Measurements from ENCODE around the gene ERGIC1.

ERGIC1 gene

GRCh38 chr5:172854971-172855370 lies 20.9 kb downstream of the ERGIC1 start:
- Histone ChIP-seq H3K4me3 (ENCODE audit: low read depth, low read length) (no peak overlapping the region), H3K27ac (peak overlapping the region; percentile 60), H3K27me3 (replicated peaks) (no peaks in the 10 kb centered on the region), H3K36me3 (replicated peaks) (peaks cover 9% of the 10 kb centered on the region)
- in situ Hi-C loops (cut with HindIII; ENCODE audit: low pct_ligation_motif_present, low sequenced_read_pairs): no loop called here
- no peak for DNase-seq
- TF ChIP-seq CTCF (IDR thresholded peaks at IDR 0.05; ENCODE audit: low read depth, low read length, missing control alignments): no peak

- peaks cover 9% of the 10 kb centered on the region for H3K36me3 ChIP-seq (replicated peaks)
- TF ChIP-seq CTCF (IDR thresholded peaks at IDR 0.05; ENCODE audit: low read depth, low read length, missing control alignments): no peak
- H3K27ac ChIP-seq: no peak overlapping the region
- DNase-seq: no peak
- H3K4me3 ChIP-seq (ENCODE audit: low read depth, low read length): no peak overlapping the region
- in situ Hi-C loops (cut with HindIII; ENCODE audit: low pct_ligation_motif_present, low sequenced_read_pairs): no loop called here
- H3K27me3 ChIP-seq (replicated peaks): no peaks in the 10 kb centered on the region
Measured at GRCh38 chr5:172855597-172856292, 21.7 kb downstream of the ERGIC1 start.

- no peak for DNase-seq
- in situ Hi-C loops (cut with HindIII; ENCODE audit: low pct_ligation_motif_present, low sequenced_read_pairs): no loop called here
- Histone ChIP-seq H3K36me3 (replicated peaks) (peaks cover 9% of the 10 kb centered on the region), H3K27ac (no peak overlapping the region), H3K4me3 (ENCODE audit: low read depth, low read length) (no peak overlapping the region), H3K27me3 (replicated peaks) (no peaks in the 10 kb centered on the region)
- no peak for TF ChIP-seq CTCF (IDR thresholded peaks at IDR 0.05; ENCODE audit: low read depth, low read length, missing control alignments)
Measured at GRCh38 chr5:172856336-172856735, 22.3 kb downstream of the ERGIC1 start.

- Histone ChIP-seq H3K27me3 (replicated peaks) (no peaks in the 10 kb centered on the region), H3K27ac (peak overlapping the region; percentile 86), H3K4me3 (ENCODE audit: low read depth, low read length) (no peak overlapping the region), H3K36me3 (replicated peaks) (peaks cover 9% of the 10 kb centered on the region)
- no peak for TF ChIP-seq CTCF (IDR thresholded peaks at IDR 0.05; ENCODE audit: low read depth, low read length, missing control alignments)
- in situ Hi-C loops (cut with HindIII; ENCODE audit: low pct_ligation_motif_present, low sequenced_read_pairs): no loop called here
- DNase-seq: no peak
Measured at GRCh38 chr5:172857982-172858381, 23.9 kb downstream of the ERGIC1 start.

- no peak for TF ChIP-seq CTCF (IDR thresholded peaks at IDR 0.05; ENCODE audit: low read depth, low read length, missing control alignments)
- peak overlapping the region; percentile 86 for H3K27ac ChIP-seq
- in situ Hi-C loops (cut with HindIII; ENCODE audit: low pct_ligation_motif_present, low sequenced_read_pairs): no loop called here
- H3K36me3 ChIP-seq (replicated peaks): peaks cover 6% of the 10 kb centered on the region
- no peaks in the 10 kb centered on the region for H3K27me3 ChIP-seq (replicated peaks)
- no peak for DNase-seq
- H3K4me3 ChIP-seq (ENCODE audit: low read depth, low read length): no peak overlapping the region
Measured at GRCh38 chr5:172858511-172858989, 24.5 kb downstream of the ERGIC1 start.

All from brain microvascular endothelial cell (primary cell).